NCI-H446 treated with DMSO at 0.1 percent for 48 hours (cell line): Measurements from ENCODE around the gene AKAP7.
"Not testable (repeated sequence)": the region's sequence is repeated elsewhere in the genome, so short reads cannot be mapped to it uniquely, and the experiment has no call there.

ENCODE experiments used
- DNase-seq: peaks from one replicate; lab custom pipeline; 2025; lab: John Stamatoyannopoulos, UW

The AKAP7 gene

DNA sequence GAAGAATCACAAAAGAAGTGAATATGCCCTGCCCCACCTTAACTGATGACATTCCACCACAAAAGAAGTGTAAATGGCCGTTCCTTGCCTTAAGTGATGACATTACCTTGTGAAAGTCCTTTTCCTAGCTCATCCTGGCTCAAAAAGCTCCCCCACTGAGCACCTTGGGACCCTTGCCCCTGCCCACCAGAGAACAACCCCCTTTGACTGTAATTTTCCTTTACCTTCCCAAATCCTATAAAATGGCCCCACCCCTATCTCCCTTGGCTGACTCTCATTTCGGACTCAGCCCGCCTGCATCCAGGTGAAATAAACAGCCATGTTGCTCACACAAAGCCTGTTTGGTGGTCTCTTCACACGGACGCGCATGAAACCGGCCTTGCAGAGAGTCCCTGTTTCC, 165.6 kb downstream of the AKAP7 start:
- DNase-seq, result not testable (repeated sequence)

DNA sequence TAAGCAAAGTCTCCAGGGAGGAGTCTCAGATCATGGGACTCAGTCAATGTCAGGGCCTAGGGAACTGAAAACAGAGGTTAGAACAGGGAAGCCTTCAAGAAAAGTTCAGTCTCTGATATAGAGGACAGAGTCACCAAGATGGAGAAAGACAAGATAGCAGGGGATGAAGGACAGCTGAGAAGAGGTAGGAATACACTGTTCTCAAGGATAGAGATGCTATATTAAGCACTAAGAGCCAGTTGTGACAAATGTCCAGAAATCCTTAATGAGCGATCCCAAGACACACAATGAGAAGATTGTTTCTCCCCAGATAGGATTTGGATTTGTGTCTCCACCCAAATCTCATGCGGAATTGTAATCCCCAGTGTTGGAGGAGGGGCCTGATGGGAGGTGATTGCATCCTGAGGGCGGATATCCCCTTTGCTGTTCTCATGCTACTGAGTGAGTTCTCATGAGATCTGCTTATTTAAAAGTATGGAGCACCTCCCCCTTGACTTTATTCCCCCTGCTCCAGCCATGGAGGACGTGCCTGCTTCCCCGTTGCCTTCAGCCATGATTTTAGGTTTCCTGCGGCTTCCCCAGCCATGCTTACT, 168.2 kb downstream of the AKAP7 start:
- DNase-seq, result no peak

DNA sequence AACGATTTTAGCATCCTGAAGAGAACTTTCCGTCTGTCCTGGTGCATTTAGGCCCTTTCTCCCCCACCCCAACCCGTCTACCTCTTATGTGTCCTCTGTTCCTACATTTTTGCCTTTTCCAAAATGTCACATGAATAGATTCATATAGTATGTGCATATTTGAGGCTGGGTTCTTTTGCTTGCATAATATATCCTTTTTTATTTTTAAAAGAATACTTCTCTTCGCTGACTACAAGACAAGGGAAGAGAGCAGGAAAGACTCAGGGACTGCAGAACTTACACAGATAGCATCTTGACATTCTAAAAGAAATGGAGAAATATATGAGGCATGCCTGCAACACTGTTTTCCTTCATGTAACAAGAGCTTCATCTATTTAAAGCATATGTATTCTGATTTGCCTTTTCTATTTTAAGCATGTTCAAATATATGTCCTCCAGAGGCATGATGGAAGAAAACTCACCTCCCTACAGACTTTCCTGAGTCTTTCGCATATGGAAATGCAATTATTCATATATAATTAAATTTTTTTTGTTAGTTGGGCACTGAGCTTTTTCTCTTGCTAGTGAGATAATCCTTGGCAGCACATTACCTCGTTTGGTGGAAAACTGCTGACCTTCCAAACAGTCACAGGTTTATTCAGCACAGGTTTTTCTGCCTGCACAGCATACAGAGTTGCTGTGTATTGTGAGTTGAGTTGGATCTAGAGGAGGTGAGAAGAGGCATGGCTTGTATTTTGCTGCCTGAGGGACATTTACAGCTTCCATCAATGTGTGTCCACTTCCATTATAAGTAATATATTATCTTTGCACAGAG, 170.0 kb downstream of the AKAP7 start:
- DNase-seq, result no peak

DNA sequence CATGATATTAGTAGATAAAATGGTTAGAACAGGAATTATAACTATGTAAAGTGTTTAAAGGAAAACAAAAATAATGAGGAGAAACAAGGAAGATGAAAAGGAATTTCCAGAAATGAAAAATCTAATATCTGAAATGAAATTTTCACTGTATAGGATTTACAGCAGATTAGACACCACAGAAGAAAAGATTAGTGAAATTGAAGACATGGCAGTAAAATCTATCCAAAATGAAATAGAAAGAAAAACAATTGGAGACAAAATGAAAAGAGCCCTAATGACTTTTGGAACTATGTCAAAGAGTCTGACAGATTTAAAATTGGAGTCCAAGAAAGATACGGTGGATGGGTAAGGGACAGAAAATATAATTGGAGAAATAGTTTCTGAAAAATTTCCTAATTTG, 174.2 kb downstream of the AKAP7 start:
- DNase-seq, result no peak

DNA sequence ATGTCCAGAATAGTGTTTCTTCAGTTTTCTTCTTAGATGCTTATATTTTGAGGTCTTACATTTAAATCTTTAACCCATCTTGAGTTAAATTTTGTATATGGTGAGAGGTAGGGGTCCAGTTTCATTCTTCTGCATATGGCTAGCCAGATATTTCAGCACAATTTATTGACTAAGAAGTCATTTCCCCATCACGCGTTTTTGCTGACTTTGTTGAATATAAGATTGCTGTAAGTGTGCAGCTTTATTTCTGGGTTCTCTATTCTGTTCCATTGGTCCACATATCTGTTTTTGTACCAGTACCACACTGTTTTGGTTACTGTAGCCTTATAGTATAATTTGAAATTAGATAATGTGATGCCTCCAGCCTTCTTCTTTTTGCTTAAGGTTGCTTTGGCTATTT, 179.6 kb downstream of the AKAP7 start:
- DNase-seq, result no peak

DNA sequence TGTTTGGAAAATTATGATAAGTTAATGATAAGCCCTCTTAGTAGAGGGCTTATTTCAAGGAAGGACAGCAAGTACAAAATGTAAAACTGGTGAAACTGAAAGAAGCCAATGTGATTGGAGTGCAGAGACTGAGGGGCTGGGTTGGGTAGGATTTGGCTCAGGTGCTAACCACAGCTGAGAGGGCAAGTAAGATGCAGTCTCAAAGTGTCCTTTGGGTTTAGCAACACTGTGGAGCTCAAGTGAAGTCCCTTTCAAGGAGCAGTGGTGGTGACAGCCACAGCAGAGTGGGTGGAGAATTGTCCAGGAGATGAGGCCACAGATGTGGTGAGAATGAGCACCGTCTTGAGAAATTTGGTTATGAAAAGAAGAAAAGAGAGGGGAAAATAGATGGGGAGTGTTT, 181.4 kb downstream of the AKAP7 start:
- DNase-seq, result no peak

DNA sequence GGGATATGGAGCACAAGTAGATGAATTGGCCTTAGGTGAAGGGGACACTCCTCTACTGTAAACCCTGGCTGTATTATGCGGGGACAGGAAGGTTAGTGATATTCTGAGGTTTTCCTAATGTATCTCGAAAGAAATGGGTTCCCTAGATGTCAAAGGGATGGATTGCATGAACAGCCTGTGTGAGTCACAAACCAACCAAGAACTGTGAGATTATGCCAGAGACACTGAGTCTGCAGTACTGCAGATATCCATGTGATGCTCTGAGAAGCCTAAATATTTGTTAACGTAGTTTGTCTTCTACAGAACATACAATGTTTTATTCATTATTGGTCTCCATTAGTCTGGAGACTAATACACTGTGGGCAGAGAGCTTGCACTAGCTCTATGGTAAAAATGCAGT, 182.2 kb downstream of the AKAP7 start:
- no peak for DNase-seq

DNA sequence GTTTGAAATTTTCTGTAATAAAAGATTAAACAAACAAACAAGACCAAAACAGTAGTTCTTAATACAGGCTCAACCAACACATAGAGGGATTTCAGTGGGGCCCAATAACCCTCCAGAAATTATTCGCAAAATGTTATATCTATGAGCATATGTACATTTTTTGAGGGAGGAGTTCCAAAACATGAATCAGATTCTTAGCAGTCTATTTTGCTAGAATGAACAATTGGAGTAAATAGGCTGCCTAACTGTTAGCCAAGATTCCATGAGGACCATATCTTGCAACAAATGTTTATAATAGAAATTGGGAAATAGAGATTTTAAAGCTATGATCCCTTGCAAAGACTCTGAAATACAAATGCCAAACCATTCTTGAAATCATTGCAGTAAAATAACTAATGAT, 186.3 kb downstream of the AKAP7 start:
- DNase-seq, result no peak

DNA sequence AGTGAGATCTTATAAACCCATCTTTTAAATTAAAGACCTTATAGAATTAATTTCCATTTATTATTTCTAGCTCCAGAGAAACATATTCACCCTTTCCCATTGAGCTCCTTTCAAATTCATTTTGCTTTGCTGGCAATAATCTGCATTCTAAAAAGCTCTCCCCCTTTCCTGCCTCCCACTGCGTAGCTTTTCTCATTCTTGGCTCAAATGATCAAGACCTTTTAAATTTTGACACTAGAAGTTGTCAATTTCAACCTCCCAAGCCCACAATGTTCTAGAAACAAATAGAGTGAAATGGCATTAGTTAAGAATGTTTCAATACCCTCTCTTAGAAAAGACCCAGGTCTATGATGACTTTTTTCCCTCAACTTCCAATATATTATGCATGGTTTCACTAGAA, 186.9 kb downstream of the AKAP7 start:
- DNase-seq, result no peak

DNA sequence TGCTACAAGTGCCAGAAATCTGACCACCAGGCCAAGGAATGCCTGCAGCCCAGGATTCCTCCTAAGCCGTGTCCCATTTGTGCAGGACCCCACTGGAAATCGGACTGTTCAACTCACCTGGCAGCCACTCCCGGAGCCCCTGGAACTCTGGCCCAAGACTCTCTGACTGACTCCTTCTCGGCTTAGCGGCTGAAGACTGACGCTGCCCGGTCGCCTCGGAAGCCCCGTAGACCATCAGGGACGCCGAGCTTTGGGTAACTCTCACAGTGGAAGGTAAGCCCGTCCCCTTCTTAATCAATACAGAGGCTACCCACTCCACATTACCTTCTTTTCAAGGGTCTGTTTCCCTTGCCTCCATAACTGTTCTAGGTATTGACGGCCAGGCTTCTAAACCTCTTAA, 190.4 kb downstream of the AKAP7 start:
- DNase-seq, result not testable (repeated sequence)

DNA sequence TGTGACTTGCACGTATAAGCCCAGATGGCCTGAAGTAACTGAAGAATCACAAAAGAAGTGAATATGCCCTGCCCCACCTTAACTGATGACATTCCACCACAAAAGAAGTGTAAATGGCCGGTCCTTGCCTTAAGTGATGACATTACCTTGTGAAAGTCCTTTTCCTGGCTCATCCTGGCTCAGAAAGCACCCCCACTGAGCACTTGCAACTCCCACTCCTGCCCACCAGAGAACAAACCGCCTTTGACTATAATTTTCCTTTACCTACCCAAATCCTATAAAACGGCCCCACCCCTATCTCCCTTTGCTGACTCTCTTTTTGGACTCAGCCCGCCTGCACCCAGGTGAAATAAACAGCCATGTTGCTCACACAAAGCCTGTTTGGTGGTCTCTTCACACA, 193.5 kb downstream of the AKAP7 start:
- not testable (repeated sequence) for DNase-seq

DNA sequence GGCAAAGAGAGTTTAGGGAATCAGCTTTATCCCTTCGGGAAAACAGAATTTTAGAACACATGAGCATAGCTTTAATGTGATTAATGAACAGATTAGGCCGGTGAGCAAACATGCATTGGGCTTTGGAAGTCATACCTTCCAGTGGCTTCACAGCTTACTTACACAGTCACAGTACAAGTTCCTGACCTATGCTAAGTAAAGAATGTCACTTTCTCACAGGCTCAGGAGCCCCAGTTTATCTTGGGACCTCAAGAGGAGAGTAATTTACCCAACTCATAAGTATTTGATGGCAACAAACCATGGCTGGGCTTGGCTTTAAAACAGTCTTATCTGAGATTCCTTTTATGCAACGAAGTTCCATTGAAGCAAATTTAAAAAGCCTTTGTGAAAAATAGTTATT, 195.9 kb downstream of the AKAP7 start:
- no peak for DNase-seq

DNA sequence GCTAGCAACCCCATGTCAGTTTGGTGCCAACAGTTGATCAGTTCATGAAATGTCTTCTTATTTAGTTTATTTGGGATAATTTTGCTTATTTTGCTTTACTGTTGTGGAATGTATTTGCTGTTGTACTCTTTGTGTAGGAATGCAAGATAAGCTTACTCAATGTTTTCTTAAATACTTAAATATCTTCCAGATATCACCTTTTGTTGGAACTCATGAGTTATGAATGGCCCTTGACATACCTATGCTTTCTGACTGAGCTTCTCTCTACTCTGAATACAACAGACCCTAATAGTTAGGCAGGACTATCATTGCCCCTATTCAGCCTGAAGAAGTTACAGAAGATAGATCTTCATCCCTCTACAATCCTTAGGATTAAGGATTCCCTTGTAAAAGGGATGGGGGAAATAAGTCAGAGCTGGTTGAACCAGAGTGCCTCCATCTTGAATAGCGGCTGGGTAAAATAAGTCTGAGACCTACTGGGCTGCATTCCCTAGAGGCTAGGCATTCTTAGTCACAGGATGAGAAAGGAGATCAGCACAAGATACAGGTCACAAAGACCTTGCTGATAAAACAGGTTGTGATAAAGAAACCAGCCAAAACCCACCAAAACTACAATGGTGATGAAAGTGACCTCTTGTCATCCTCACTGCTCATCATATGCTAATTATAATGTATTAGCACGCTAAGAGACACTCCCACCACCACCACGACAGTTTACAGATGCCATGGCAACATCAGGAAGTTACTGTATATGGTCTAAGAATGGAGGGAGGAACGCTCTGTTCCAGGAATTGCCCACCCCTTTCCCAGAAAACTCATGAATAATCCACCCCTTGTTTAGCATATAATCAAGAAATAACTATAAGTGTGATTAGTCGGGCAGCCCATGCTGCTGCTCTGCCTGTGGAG, 196.9 kb downstream of the AKAP7 start:
- no peak for DNase-seq
